ENCODE measurements around the gene FGF1.

Gene FGF1

GRCh38 chr5:142585451-142585850 is 100.4 kb downstream of the FGF1 start:
- ChIA-PET POLR2A (no interaction called here), CTCF (interaction anchor here (1.0 to 1.7 kb wide), 3 partner anchors 8 to 114 kb away, joined by 3 to 6 read pairs (median 4); no protein-coding TSS in a partner anchor)
- TF ChIP-seq FOXM1 (IDR thresholded peaks at IDR 0.05; ENCODE audit: borderline replicate concordance) (no peak), ZNF384 (IDR thresholded peaks at IDR 0.05) (no peak), SP1 (IDR thresholded peaks at IDR 0.05) (no peak), ELF4 (IDR thresholded peaks at IDR 0.05) (no peak), LEF1 (IDR thresholded peaks at IDR 0.05; ENCODE audit: borderline replicate concordance) (no peak), ARNT (IDR thresholded peaks at IDR 0.05) (no peak), SUZ12 (IDR thresholded peaks at IDR 0.05) (no peak)
- DNase-seq (ENCODE audit: extremely low spot score): no peak

GRCh38 chr5:142584891-142585290 is 101.0 kb downstream of the FGF1 start:
- ChIA-PET CTCF (interaction anchor here (1.0 to 1.7 kb wide), 3 partner anchors 9 to 114 kb away, joined by 3 to 6 read pairs (median 4); no protein-coding TSS in a partner anchor), POLR2A (no interaction called here)
- no peak for TF ChIP-seq CTBP1 (IDR thresholded peaks at IDR 0.05; ENCODE audit: borderline replicate concordance)
- DNase-seq (ENCODE audit: extremely low spot score): no peak

GRCh38 chr5:142578161-142578830 is 107.6 kb downstream of the FGF1 start:
- DNase-seq (ENCODE audit: extremely low spot score): no peak
- TF ChIP-seq NFRKB (IDR thresholded peaks at IDR 0.05): no peak
- TF ChIP-seq FOXA1 (IDR thresholded peaks at IDR 0.05): no peak
- TF ChIP-seq SUZ12 (IDR thresholded peaks at IDR 0.05): no peak
- no peak for TF ChIP-seq SP1 (IDR thresholded peaks at IDR 0.05)
- no peak for TF ChIP-seq FOXK2 (IDR thresholded peaks at IDR 0.05)
- no peak for TF ChIP-seq ZNF384 (IDR thresholded peaks at IDR 0.05)
- TF ChIP-seq BHLHE40 (IDR thresholded peaks at IDR 0.05; ENCODE audit: borderline replicate concordance): no peak
- no peak for TF ChIP-seq PKNOX1 (IDR thresholded peaks at IDR 0.05)
- TF ChIP-seq ARNT (IDR thresholded peaks at IDR 0.05): no peak
- TF ChIP-seq HDGF (IDR thresholded peaks at IDR 0.05; ENCODE audit: borderline replicate concordance): no peak
- TF ChIP-seq FOXM1 (IDR thresholded peaks at IDR 0.05; ENCODE audit: borderline replicate concordance): no peak
- TF ChIP-seq TARDBP (IDR thresholded peaks at IDR 0.05): no peak
- TF ChIP-seq L3MBTL2 (conservative IDR thresholded peaks at IDR 0.05): no peak
- no peak for TF ChIP-seq ELF4 (IDR thresholded peaks at IDR 0.05)
- TF ChIP-seq LEF1 (IDR thresholded peaks at IDR 0.05; ENCODE audit: borderline replicate concordance): no peak
- no peak for TF ChIP-seq CTBP1 (IDR thresholded peaks at IDR 0.05; ENCODE audit: borderline replicate concordance)
- ChIA-PET CTCF (interaction anchor here (1.1 kb wide), 1 partner anchor 9 kb away, joined by 4 read pairs; no protein-coding TSS in a partner anchor), POLR2A (no interaction called here)

GRCh38 chr5:142576804-142577203 is 109.1 kb downstream of the FGF1 start:
- DNase-seq (ENCODE audit: extremely low spot score): no peak
- TF ChIP-seq ELF4 (IDR thresholded peaks at IDR 0.05) (no peak), CTBP1 (IDR thresholded peaks at IDR 0.05; ENCODE audit: borderline replicate concordance) (no peak), PKNOX1 (IDR thresholded peaks at IDR 0.05) (no peak), FOXK2 (IDR thresholded peaks at IDR 0.05) (no peak), L3MBTL2 (conservative IDR thresholded peaks at IDR 0.05) (no peak), LEF1 (IDR thresholded peaks at IDR 0.05; ENCODE audit: borderline replicate concordance) (no peak), ZNF384 (IDR thresholded peaks at IDR 0.05) (no peak), FOXM1 (IDR thresholded peaks at IDR 0.05; ENCODE audit: borderline replicate concordance) (no peak), HDGF (IDR thresholded peaks at IDR 0.05; ENCODE audit: borderline replicate concordance) (no peak), SP1 (IDR thresholded peaks at IDR 0.05) (no peak), TARDBP (IDR thresholded peaks at IDR 0.05) (no peak), NFRKB (IDR thresholded peaks at IDR 0.05) (no peak)
- ChIA-PET CTCF (interaction anchor here (0.6 to 1.1 kb wide), 2 partner anchors 11 to 21 kb away, joined by 3 to 4 read pairs; no protein-coding TSS in a partner anchor), POLR2A (no interaction called here)

GRCh38 chr5:142576303-142576702 is 109.6 kb downstream of the FGF1 start:
- DNase-seq (ENCODE audit: extremely low spot score): no peak
- TF ChIP-seq LEF1 (IDR thresholded peaks at IDR 0.05; ENCODE audit: borderline replicate concordance) (no peak), NFRKB (IDR thresholded peaks at IDR 0.05) (no peak), SUZ12 (IDR thresholded peaks at IDR 0.05) (no peak)
- POLR2A ChIA-PET: no interaction called here
- CTCF ChIA-PET: interaction anchor here (0.7 to 1.1 kb wide), 3 partner anchors 11 to 564 kb away, joined by 3 to 4 read pairs (median 4); no protein-coding TSS in a partner anchor

- ChIA-PET CTCF (interaction anchor here (1.4 kb wide), 1 partner anchor 15 kb away, joined by 6 read pairs; no protein-coding TSS in a partner anchor), POLR2A (no interaction called here)
- no peak for DNase-seq (ENCODE audit: extremely low spot score)
- TF ChIP-seq CTBP1 (IDR thresholded peaks at IDR 0.05; ENCODE audit: borderline replicate concordance) (no peak), FOXK2 (IDR thresholded peaks at IDR 0.05) (no peak), HDGF (IDR thresholded peaks at IDR 0.05; ENCODE audit: borderline replicate concordance) (no peak), BHLHE40 (IDR thresholded peaks at IDR 0.05; ENCODE audit: borderline replicate concordance) (no peak), TARDBP (IDR thresholded peaks at IDR 0.05) (no peak), ZNF384 (IDR thresholded peaks at IDR 0.05) (no peak), SP1 (IDR thresholded peaks at IDR 0.05) (no peak), L3MBTL2 (conservative IDR thresholded peaks at IDR 0.05) (no peak), LEF1 (IDR thresholded peaks at IDR 0.05; ENCODE audit: borderline replicate concordance) (no peak), SUZ12 (IDR thresholded peaks at IDR 0.05) (no peak), NFRKB (IDR thresholded peaks at IDR 0.05) (no peak), FOXM1 (IDR thresholded peaks at IDR 0.05; ENCODE audit: borderline replicate concordance) (no peak), FOXA1 (IDR thresholded peaks at IDR 0.05) (no peak), PKNOX1 (IDR thresholded peaks at IDR 0.05) (no peak), ELF4 (IDR thresholded peaks at IDR 0.05) (no peak), ARNT (IDR thresholded peaks at IDR 0.05) (no peak)
These were observed 113.9 kb downstream of the FGF1 start for GRCh38 chr5:142572006-142572405.
